ENCODE measurements around the gene DAW1.

Gene DAW1, protein sequence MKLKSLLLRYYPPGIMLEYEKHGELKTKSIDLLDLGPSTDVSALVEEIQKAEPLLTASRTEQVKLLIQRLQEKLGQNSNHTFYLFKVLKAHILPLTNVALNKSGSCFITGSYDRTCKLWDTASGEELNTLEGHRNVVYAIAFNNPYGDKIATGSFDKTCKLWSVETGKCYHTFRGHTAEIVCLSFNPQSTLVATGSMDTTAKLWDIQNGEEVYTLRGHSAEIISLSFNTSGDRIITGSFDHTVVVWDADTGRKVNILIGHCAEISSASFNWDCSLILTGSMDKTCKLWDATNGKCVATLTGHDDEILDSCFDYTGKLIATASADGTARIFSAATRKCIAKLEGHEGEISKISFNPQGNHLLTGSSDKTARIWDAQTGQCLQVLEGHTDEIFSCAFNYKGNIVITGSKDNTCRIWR

DNA sequence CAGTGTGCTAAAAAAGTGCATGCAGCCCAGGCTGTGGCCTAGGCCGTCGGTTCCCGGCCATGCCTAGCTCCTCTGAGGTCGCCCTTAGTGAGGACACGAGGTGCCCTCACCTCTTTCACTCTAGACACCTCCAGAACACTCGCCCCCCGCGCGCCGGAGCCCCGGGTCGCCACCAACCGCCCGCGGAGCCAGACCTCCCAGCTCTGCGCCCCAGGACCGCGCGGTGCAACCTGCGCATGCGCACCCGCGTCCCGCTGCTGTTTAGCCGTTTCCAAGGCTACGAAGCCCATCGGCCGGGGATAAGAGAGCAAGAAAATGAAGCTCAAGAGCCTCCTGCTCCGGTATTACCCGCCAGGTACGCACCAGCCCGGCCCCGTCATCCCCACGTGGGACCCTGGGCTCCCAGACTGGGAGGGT lies at the start of gene DAW1:
TSS of gene DAW1 (plus strand) at position 257 of the 417 bp plus-strand sequence. CDS start at position 316, 59 bp downstream.
- TF ChIP-seq, protein P1, sequence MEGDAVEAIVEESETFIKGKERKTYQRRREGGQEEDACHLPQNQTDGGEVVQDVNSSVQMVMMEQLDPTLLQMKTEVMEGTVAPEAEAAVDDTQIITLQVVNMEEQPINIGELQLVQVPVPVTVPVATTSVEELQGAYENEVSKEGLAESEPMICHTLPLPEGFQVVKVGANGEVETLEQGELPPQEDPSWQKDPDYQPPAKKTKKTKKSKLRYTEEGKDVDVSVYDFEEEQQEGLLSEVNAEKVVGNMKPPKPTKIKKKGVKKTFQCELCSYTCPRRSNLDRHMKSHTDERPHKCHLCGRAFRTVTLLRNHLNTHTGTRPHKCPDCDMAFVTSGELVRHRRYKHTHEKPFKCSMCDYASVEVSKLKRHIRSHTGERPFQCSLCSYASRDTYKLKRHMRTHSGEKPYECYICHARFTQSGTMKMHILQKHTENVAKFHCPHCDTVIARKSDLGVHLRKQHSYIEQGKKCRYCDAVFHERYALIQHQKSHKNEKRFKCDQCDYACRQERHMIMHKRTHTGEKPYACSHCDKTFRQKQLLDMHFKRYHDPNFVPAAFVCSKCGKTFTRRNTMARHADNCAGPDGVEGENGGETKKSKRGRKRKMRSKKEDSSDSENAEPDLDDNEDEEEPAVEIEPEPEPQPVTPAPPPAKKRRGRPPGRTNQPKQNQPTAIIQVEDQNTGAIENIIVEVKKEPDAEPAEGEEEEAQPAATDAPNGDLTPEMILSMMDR (IDR thresholded peaks at IDR 0.05; ENCODE audit: insufficient read depth, low read depth, low read length, missing control alignments) = no peak
- peak within 1 kb of the TSS; percentile 23 for H3K4me3 ChIP-seq (ENCODE audit: low read length)
- DNase-seq (ENCODE audit: low read depth) = no peak

DNA sequence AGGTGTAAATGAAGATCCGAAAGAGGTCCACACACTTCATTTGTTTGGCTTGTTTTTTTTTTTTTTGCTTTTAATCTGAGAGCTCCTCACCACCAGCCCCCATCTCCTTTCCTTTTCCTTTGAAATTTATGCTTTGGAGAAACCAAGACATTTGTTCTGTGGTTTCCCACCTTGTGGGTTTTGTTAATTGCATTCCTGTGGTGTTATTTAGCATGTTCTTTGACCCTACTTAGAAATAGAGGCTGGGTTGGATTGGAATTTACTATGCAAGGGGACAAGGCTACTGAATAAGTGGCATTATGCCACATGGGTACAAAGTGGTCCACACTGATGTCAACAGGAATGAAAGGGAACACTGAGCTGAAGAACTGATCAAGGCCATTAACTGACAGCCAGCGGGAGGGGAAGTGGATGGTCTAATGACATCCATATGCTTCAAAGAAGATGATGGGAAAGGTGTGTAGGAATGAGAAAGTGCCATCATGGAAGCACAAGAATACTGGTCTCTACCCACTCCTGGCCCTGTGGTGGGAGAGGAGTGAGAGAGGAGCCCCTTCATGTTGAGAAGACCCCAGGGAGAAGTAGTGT lies 48.9 kb upstream of the DAW1 start:
- no peak for DNase-seq (ENCODE audit: low read depth)
- TF ChIP-seq, protein P1 (IDR thresholded peaks at IDR 0.05; ENCODE audit: insufficient read depth, low read depth, low read length, missing control alignments) = no peak
- no peak overlapping the region for H3K4me3 ChIP-seq (ENCODE audit: low read length)

DNA sequence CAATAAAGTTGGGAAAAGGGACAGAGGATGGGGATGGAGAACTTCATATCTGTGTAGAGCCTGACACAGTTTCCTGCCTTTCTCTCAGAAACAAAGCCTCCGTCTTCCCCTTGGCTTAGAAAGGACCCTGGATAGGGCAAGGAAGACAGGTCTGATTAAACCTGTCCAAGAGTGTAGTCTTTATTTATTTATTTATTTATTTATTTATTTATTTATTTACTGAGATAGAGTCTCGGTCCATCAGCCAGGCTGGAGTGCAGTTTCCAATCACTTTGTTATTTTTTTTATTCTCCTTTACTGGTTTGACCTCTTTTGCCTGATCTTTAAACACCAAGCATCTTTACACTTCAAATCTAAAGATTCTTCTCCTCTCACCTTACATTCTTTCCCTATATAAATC lies 47.5 kb upstream of the DAW1 start:
- TF ChIP-seq, protein P1 (IDR thresholded peaks at IDR 0.05; ENCODE audit: insufficient read depth, low read depth, low read length, missing control alignments) = no peak
- no peak overlapping the region for H3K4me3 ChIP-seq (ENCODE audit: low read length)
- DNase-seq (ENCODE audit: low read depth) = no peak

DNA sequence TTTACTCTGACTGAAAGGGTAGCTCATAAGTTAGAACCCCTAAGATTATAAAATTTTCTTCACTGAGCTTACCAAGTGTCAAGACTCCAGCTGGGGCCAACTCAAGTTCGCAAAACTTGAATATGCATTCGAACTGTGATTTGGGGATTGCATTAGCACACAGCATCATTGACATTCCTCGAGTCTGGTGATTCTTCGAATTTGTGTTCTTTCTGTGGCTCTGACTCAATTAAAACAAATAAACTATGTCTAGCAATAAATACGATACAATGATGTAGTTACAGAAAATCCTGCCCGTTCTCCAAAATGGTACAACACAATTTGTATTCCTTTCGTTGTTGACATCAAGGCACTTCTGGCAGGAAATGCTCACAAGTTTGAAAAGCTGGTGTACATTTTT lies 46.7 kb upstream of the DAW1 start:
- no peak overlapping the region for H3K4me3 ChIP-seq (ENCODE audit: low read length)
- no peak for DNase-seq (ENCODE audit: low read depth)
- TF ChIP-seq, protein P1 (IDR thresholded peaks at IDR 0.05; ENCODE audit: insufficient read depth, low read depth, low read length, missing control alignments) = no peak

DNA sequence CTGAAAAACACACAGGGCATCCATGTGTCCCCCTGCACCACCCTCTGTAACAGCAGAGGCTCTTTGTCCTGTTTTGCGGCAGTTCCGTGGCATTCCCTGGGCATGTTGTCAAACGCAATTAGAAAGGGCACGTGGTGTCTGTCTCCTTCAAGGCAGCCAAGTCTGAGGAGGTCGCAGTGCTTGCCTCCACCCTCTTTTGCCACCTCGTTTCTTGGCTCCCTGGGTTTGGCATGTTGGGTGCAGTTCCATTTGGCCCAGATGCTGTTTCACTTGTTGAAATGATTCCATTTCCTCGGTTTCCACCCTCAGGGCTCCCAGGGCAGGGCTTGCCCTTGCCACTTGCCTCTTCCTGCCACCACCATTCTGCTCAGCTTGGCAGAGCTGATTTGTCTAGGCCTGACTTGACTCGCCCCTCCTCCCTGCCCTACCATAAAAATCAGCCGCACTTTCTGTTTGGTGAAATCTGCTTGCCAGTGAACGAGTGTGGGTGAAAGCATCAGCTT lies 45.4 kb upstream of the DAW1 start:
- DNase-seq (ENCODE audit: low read depth) = peak; percentile 66
- TF ChIP-seq, protein P1 (IDR thresholded peaks at IDR 0.05; ENCODE audit: insufficient read depth, low read depth, low read length, missing control alignments) = no peak
- H3K4me3 ChIP-seq (ENCODE audit: low read length) = no peak overlapping the region

DNA sequence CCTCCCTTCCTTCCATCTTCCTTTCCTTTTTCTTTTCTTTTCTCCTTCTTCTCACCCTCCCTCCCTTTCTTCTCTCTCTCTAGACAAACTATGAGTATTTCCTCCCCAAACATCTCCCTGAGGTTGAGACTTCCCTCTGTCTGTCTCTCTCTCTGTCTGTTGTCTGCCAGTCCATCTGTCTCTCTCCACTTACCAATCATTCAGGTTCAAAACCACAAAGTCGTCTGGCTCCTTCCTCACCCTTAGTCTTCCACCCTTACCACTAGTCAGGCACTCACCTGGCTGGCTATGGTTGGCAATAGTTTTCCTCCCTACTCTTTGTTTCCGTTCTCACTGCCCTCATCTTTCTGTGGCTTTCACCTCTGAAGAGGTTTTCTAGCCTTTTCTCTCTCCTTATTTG lies 44.9 kb upstream of the DAW1 start:
- TF ChIP-seq, protein P1 (IDR thresholded peaks at IDR 0.05; ENCODE audit: insufficient read depth, low read depth, low read length, missing control alignments) = no peak
- H3K4me3 ChIP-seq (ENCODE audit: low read length) = no peak overlapping the region
- DNase-seq (ENCODE audit: low read depth) = no peak

Data from epithelial cell of esophagus (primary cell).